Lower lobe of right lung (tissue), 2 donors: Measurements from ENCODE around the gene KRTAP5-6. TPM values are rescaled to one million over a fixed set of nuclear protein-coding genes. Genes with fewer than 3 reads are reported as not detected.

Experiments used
- ATAC-seq, 2 donors: fragments of 200-7000 bp; cut with Tn5 transposase; one replicate each; pipeline ENCODE4 v1.9.1; 2020 to 2022; ENCODE audit warnings: mild to moderate bottlenecking in 2 of 2, moderate library complexity in 2 of 2
- DNase-seq: peaks from one replicate; pipeline ENCODE4 v3.0.0-alpha.2; 2020
- H3K27ac ChIP-seq: fragments of 200-600 bp; one replicate; pipeline ENCODE4 v1.8.0; 2022
- H3K27me3 ChIP-seq: fragments of 200-600 bp; one replicate; pipeline ENCODE4 v1.8.0; 2022; ENCODE audit warnings: low read depth
- H3K36me3 ChIP-seq: fragments of 200-600 bp; one replicate; pipeline ENCODE4 v1.8.0; 2022; ENCODE audit warnings: mild to moderate bottlenecking
- H3K4me1 ChIP-seq: fragments of 200-600 bp; one replicate; pipeline ENCODE4 v1.8.0; 2022
- H3K4me3 ChIP-seq: fragments of 200-600 bp; one replicate; pipeline ENCODE4 v1.8.0; 2022; ENCODE audit warnings: mild to moderate bottlenecking
- H3K9me3 ChIP-seq: fragments of 200-600 bp; one replicate; pipeline ENCODE4 v1.8.0; 2022
- intact Hi-C: fragments of 100-400 bp; cut with DNase I; formaldehyde crosslinking; loops from one replicate; pipeline ENCODE4 v1.11.0; 2022
- total RNA-seq: library from RNA; stranded (reverse); fragmentation: NEBNext Ultra II Directional; extraction: Animal tissue kit (Norgen Biotek cat#: 25700); gene quantifications from one replicate; pipeline ENCODE4 v1.2.1, GENCODE V29; 2021
- TF ChIP-seq, protein P1 (sequence below): fragments of 200-600 bp; IDR thresholded peaks from one replicate; pipeline ENCODE4 v1.8.0; 2022; ENCODE audit warnings: antibody characterized with exemption, mild to moderate bottlenecking
- donor health status: DM: no; HTN: yes; CAD: no; lungs with severe emphysema.

The KRTAP5-6 gene
- total RNA-seq, 1 donor from 2014 or later = not detected

GRCh38 chr11:1746511-1746931 is 49.5 kb downstream of the KRTAP5-6 start:
- ATAC-seq = no peak
- no peak overlapping the region for H3K4me3 ChIP-seq

GRCh38 chr11:1746956-1747752 is 50.2 kb downstream of the KRTAP5-6 start:
- intact Hi-C loops = no loop called here
- Histone ChIP-seq H3K4me1 (peaks cover 21% of the 10 kb centered on the region), H3K9me3 (no peaks in the 10 kb centered on the region), H3K36me3 (peaks cover 3% of the 10 kb centered on the region), H3K27ac (no peak overlapping the region), H3K27me3 (peaks cover 22% of the 10 kb centered on the region), H3K4me3 (no peak overlapping the region)
- ATAC-seq = no peak
- no peak for DNase-seq
- TF ChIP-seq, protein P1, sequence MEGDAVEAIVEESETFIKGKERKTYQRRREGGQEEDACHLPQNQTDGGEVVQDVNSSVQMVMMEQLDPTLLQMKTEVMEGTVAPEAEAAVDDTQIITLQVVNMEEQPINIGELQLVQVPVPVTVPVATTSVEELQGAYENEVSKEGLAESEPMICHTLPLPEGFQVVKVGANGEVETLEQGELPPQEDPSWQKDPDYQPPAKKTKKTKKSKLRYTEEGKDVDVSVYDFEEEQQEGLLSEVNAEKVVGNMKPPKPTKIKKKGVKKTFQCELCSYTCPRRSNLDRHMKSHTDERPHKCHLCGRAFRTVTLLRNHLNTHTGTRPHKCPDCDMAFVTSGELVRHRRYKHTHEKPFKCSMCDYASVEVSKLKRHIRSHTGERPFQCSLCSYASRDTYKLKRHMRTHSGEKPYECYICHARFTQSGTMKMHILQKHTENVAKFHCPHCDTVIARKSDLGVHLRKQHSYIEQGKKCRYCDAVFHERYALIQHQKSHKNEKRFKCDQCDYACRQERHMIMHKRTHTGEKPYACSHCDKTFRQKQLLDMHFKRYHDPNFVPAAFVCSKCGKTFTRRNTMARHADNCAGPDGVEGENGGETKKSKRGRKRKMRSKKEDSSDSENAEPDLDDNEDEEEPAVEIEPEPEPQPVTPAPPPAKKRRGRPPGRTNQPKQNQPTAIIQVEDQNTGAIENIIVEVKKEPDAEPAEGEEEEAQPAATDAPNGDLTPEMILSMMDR = no peak

More at GRCh38 chr11:1746511-1746931, 49.5 kb downstream of the KRTAP5-6 start:
- DNase-seq = no peak
- Histone ChIP-seq H3K36me3 (no peaks in the 10 kb centered on the region), H3K27ac (no peak overlapping the region), H3K9me3 (no peaks in the 10 kb centered on the region), H3K4me1 (peaks cover 21% of the 10 kb centered on the region), H3K27me3 (peaks cover 22% of the 10 kb centered on the region)
- TF ChIP-seq, protein P1 = no peak
- intact Hi-C loops = no loop called here

Other genes with a start within 250 kb of the KRTAP5-6 start
- gene MOB2, start 210.4 kb upstream of the KRTAP5-6 start, total RNA-seq = 50.4 TPM
- gene DUSP8, start 124.9 kb upstream of the KRTAP5-6 start, total RNA-seq = 8.9 TPM
- not detected for gene KRTAP5-1, start 111.9 kb upstream of the KRTAP5-6 start, total RNA-seq
- not detected for gene KRTAP5-2, start 98.9 kb upstream of the KRTAP5-6 start, total RNA-seq
- gene KRTAP5-3, start 88.7 kb upstream of the KRTAP5-6 start, total RNA-seq = not detected
- not detected for gene KRTAP5-4, start 75.1 kb upstream of the KRTAP5-6 start, total RNA-seq
- gene KRTAP5-5, start 67.4 kb upstream of the KRTAP5-6 start, total RNA-seq = not detected
- 9.2 TPM for gene IFITM10, start 53.4 kb downstream of the KRTAP5-6 start, total RNA-seq
- 2,919 TPM for gene CTSD, start 66.7 kb downstream of the KRTAP5-6 start, total RNA-seq
- gene SYT8, start 137.8 kb downstream of the KRTAP5-6 start, total RNA-seq = 18.5 TPM
- 17.7 TPM for gene TNNI2, start 141.8 kb downstream of the KRTAP5-6 start, total RNA-seq
- gene LSP1, start 155.9 kb downstream of the KRTAP5-6 start, total RNA-seq = 90.4 TPM
- not detected for gene PRR33, start 194.7 kb downstream of the KRTAP5-6 start, total RNA-seq
- gene TNNT3, start 222.5 kb downstream of the KRTAP5-6 start, total RNA-seq = 4.7 TPM